Right lobe of liver (tissue), 4 donors: ENCODE data around the gene SEMA4C.

Experiments used
- CTCF ChIP-seq, 4 donors: fragments of 200-600 bp in 3 of 4; fragments of 450-650 bp in 1 of 4; IDR thresholded peaks; one replicate each; pipeline versions ENCODE4 v1.5.1 to v1.8.0; 2016 to 2022; ENCODE audit warnings: antibody characterized with exemption in 4 of 4, mild to moderate bottlenecking in 2 of 4
- POLR2A ChIP-seq: fragments of 450-650 bp; IDR thresholded peaks from one replicate; pipeline ENCODE4 v1.6.1; 2017; ENCODE audit warnings: antibody characterized with exemption, mild to moderate bottlenecking
- donor health status: DM: no; HTN: no; CAD: no.
- donor health status: DM: no; HTN: no; CAD: no.
- donor health status: DM: no; HTN: yes; CAD: no.

GRCh38 chr2:96839875-96840850 is 29.7 kb downstream of the SEMA4C start:
- no peak for TF ChIP-seq POLR2A
- no peak for TF ChIP-seq CTCF (IDR thresholded peaks at IDR 0.05)
